ENCODE data around the gene EHBP1L1.

DNA sequence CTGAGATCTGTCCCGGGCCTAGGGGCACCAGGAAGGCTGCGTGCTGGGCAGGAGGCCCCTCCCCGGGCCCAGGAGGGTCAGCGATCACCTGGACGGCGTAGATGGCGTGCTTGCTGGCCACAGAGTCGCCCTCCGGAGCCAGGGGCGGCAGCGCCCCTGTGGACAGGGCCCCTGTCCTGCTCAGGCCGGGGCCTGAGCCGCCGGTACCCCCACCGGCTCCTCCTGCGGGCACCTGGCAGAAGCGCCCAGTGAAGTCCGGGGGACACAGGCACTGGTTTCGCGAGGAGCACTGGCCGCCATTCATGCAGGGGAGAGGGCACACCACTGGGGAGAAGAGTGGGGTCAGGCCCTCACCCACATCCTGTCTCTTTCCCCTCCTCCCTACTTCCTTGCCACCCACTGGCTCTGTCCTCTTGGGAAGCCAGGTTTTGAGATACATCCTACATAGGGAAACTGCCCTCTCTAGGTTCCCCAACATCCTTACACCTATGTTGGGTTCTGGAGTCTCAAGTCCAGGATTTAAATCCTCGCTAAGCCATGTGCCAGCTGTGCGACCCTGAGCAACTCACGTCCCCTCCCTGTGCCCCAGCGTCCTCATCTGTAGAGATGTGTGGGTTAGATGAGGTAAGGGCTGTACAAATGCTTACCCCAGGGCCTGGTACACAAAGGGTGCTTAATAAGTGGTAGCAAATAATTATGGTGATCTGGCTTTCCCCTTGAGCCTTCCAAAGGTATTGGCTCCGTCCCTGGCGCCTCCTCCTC is 21.6 kb upstream of the EHBP1L1 start:
- TF ChIP-seq, protein P1, sequence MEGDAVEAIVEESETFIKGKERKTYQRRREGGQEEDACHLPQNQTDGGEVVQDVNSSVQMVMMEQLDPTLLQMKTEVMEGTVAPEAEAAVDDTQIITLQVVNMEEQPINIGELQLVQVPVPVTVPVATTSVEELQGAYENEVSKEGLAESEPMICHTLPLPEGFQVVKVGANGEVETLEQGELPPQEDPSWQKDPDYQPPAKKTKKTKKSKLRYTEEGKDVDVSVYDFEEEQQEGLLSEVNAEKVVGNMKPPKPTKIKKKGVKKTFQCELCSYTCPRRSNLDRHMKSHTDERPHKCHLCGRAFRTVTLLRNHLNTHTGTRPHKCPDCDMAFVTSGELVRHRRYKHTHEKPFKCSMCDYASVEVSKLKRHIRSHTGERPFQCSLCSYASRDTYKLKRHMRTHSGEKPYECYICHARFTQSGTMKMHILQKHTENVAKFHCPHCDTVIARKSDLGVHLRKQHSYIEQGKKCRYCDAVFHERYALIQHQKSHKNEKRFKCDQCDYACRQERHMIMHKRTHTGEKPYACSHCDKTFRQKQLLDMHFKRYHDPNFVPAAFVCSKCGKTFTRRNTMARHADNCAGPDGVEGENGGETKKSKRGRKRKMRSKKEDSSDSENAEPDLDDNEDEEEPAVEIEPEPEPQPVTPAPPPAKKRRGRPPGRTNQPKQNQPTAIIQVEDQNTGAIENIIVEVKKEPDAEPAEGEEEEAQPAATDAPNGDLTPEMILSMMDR (IDR thresholded peaks at IDR 0.05 in 2 of 3, conservative IDR thresholded peaks at IDR 0.05 in 1 of 3; ENCODE audit: borderline replicate concordance in 1 of 3, insufficient read depth in 1 of 3, low read depth in 2 of 3, low read length in 2 of 3) = no peak
- TF ChIP-seq POLR2AphosphoS5 (IDR thresholded peaks at IDR 0.05; ENCODE audit: low read depth, low read length) = no peak
- TF ChIP-seq, protein P2, sequence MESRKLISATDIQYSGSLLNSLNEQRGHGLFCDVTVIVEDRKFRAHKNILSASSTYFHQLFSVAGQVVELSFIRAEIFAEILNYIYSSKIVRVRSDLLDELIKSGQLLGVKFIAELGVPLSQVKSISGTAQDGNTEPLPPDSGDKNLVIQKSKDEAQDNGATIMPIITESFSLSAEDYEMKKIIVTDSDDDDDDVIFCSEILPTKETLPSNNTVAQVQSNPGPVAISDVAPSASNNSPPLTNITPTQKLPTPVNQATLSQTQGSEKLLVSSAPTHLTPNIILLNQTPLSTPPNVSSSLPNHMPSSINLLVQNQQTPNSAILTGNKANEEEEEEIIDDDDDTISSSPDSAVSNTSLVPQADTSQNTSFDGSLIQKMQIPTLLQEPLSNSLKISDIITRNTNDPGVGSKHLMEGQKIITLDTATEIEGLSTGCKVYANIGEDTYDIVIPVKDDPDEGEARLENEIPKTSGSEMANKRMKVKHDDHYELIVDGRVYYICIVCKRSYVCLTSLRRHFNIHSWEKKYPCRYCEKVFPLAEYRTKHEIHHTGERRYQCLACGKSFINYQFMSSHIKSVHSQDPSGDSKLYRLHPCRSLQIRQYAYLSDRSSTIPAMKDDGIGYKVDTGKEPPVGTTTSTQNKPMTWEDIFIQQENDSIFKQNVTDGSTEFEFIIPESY (IDR thresholded peaks at IDR 0.05; ENCODE audit: extremely low read depth, insufficient replicate concordance, low read length) = no peak
